Left hindlimb (tissue), 1 donor: ENCODE results near the gene C2.
"Not testable (repeated sequence)": the region's sequence is repeated elsewhere in the genome, so short reads cannot be mapped to it uniquely, and the experiment has no call there.

Source experiments
- DNase-seq: peaks from one replicate; pipeline ENCODE4 v3.0.0-alpha.2; 2018

Gene C2

DNA sequence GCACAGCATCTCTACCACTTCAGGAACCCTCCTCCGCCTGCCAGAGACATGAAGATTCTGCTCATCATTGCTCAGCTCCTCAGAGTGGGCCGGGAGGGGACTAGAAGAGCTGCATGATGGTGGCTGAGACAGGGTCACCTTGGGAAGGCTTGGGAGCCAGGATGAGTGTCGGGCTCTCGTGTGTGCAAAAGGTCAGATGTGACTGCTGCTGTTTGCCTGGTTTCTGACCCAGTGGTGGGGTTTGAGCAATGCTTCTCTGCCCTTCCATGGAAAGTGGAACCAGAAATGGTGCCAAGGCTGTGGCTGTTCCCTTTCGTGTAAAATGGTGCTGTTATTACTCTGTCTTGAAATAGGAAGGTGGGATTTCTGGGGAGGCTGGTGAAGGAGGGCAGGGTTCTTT, 53.5 kb downstream of the C2 start:
- not testable (repeated sequence) for DNase-seq

DNA sequence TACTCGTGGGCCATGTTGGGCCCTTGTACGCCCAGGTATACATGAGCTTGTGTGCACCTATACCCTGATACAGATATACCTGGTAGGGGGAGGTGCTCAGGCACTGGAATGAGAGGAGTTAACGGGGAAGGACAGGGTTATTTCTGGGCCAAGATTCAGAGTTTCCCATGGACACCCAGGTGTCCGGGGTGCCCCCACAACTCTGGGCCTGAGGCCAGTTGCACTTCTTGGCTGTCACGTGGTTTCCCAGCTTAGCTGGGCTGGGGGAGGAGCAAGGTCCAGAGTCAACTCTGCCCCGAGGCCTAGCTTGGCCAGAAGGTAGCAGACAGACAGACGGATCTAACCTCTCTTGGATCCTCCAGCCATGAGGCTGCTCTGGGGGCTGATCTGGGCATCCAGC, 54.2 kb downstream of the C2 start, which contains the start of gene C4A:
Gene C4A (plus strand): TSS at position 314 of the 400 bp plus-strand sequence. CDS start 51 bp downstream, at position 365.
- DNase-seq, result not testable (repeated sequence)

DNA sequence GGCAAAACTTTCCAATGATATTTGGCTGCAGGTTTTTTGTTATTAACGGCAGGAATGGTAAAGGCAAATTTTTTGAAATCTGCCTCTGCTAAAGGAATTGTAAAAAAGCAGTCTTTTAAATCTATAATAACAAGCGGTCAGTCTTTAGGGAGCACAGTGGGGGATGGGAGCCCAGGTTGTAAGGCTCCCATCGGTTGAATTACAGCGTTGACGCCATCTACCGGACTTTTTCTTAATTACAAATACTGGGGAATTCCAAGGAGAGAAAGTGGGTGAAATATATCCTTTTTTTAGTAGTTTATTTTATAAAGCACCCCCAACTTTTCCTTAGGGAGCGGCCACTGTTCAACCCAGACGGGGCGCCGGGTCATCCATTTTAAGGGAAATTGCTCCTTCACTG, 61.8 kb downstream of the C2 start:
- not testable (repeated sequence) for DNase-seq

DNA sequence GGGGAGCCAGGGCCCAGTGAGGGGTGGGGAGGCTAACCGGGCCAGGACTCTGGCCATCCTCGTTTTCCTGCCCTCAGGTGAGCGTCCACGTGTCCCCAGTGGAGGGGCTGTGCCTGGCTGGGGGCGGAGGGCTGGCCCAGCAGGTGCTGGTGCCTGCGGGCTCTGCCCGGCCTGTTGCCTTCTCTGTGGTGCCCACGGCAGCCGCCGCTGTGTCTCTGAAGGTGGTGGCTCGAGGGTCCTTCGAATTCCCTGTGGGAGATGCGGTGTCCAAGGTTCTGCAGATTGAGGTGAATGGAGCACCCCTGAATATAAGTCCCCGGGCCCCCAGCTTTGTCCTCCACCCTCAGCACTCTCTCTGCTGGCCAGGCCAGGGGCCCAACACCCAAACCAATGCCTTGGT, 66.9 kb downstream of the C2 start:
- not testable (repeated sequence) for DNase-seq
